Suprapubic skin (tissue), 4 donors: ENCODE data around the gene CLCNKA. TPM values are rescaled to one million over a fixed set of nuclear protein-coding genes. Genes with fewer than 3 reads are reported as not detected.

Experiments used
- DNase-seq, 2 donors: peaks; one replicate each; pipeline ENCODE4 v3.0.0-alpha.2; 2019; ENCODE audit warnings: low spot score in 2 of 2
- H3K27ac ChIP-seq: fragments of 200-600 bp; sonication (generic); one replicate; pipeline ENCODE4 v1.5.1; 2019
- H3K27me3 ChIP-seq: fragments of 200-600 bp; sonication (generic); one replicate; pipeline ENCODE4 v1.5.1; 2019
- H3K36me3 ChIP-seq: fragments of 200-600 bp; sonication (generic); one replicate; pipeline ENCODE4 v1.5.1; 2019
- H3K4me1 ChIP-seq: fragments of 200-600 bp; sonication (generic); one replicate; pipeline ENCODE4 v1.5.1; 2019
- H3K4me3 ChIP-seq: fragments of 200-600 bp; sonication (generic); one replicate; pipeline ENCODE4 v1.5.1; 2019; ENCODE audit warnings: mild to moderate bottlenecking
- H3K9me3 ChIP-seq: fragments of 200-600 bp; sonication (generic); one replicate; pipeline ENCODE4 v1.5.1; 2019
- EP300 ChIP-seq: sonication (generic); formaldehyde crosslinking; IDR thresholded peaks from one replicate; pipeline ENCODE4 v1.6.1; 2017; ENCODE audit warnings: antibody characterized with exemption
- POLR2A ChIP-seq, 2 donors: fragments of 450-650 bp; IDR thresholded peaks; one replicate each; pipeline ENCODE4 v1.6.1; 2017; ENCODE audit warnings: antibody characterized with exemption in 2 of 2, mild to moderate bottlenecking in 2 of 2, moderate library complexity in 2 of 2
- POLR2AphosphoS5 ChIP-seq, 3 donors: sonication (generic); formaldehyde crosslinking; IDR thresholded peaks; one replicate each; pipeline ENCODE4 v1.6.1; 2017; ENCODE audit warnings: antibody characterized with exemption in 3 of 3
- WGBS: methylation state at CpG from one replicate; pipeline ENCODE4 v1.1.5; 2018; 5-methylcytosine and 5-hydroxymethylcytosine counted together
- total RNA-seq, 4 donors: library from RNA; depleted of rRNA; stranded (reverse); fragments of >200 nt; gene quantifications; one replicate each; pipeline ENCODE4 v1.1.0, GENCODE V29; 2016
- TF ChIP-seq, protein P1 (sequence below), 2 donors: fragments of 200-600 bp in 1 of 2; fragments of 450-650 bp in 1 of 2; sonication (generic) in 1 of 2; IDR thresholded peaks; one replicate each; pipeline ENCODE4 v1.5.1; 2016 to 2019; ENCODE audit warnings: antibody characterized with exemption in 2 of 2, mild to moderate bottlenecking in 1 of 2, moderate library complexity in 1 of 2

The CLCNKA gene
- total RNA-seq, 4 donors from 2014 or later: 0.23 to 1.9 (median 0.51) TPM; not detected in 1

DNA sequence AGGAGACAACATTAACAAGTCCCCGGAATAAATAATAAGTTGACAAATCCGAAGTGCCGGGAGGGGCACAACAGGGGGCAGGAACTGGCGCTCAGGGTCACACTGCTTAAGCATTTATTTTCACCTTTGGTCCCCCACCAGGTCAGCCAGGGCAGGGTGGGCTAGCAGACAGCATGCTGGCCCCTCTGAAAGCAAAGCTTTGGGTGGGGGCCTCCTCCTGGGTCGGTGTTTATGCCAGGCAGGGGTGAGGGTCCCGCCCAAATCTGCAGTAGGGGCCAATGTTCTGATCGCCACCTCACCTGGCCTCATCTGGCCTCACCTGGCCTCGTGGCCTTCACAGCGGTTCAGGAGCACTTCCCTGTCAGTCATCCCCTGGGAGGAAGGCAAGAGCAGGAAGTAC is 59.8 kb downstream of the CLCNKA start:
- Histone ChIP-seq H3K27me3 (no peaks in the 10 kb centered on the region), H3K4me3 (no peak overlapping the region), H3K4me1 (peaks cover 36% of the 10 kb centered on the region), H3K9me3 (no peaks in the 10 kb centered on the region), H3K27ac (no peak overlapping the region), H3K36me3 (no peaks in the 10 kb centered on the region)
- TF ChIP-seq POLR2AphosphoS5 (IDR thresholded peaks at IDR 0.05) (no peak), POLR2A (IDR thresholded peaks at IDR 0.05) (no peak), EP300 (no peak)
- TF ChIP-seq, protein P1, sequence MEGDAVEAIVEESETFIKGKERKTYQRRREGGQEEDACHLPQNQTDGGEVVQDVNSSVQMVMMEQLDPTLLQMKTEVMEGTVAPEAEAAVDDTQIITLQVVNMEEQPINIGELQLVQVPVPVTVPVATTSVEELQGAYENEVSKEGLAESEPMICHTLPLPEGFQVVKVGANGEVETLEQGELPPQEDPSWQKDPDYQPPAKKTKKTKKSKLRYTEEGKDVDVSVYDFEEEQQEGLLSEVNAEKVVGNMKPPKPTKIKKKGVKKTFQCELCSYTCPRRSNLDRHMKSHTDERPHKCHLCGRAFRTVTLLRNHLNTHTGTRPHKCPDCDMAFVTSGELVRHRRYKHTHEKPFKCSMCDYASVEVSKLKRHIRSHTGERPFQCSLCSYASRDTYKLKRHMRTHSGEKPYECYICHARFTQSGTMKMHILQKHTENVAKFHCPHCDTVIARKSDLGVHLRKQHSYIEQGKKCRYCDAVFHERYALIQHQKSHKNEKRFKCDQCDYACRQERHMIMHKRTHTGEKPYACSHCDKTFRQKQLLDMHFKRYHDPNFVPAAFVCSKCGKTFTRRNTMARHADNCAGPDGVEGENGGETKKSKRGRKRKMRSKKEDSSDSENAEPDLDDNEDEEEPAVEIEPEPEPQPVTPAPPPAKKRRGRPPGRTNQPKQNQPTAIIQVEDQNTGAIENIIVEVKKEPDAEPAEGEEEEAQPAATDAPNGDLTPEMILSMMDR (IDR thresholded peaks at IDR 0.05): no peak
- no peak for DNase-seq
- WGBS: 82% methylated on average over 9 of the region's 9 CpGs

DNA sequence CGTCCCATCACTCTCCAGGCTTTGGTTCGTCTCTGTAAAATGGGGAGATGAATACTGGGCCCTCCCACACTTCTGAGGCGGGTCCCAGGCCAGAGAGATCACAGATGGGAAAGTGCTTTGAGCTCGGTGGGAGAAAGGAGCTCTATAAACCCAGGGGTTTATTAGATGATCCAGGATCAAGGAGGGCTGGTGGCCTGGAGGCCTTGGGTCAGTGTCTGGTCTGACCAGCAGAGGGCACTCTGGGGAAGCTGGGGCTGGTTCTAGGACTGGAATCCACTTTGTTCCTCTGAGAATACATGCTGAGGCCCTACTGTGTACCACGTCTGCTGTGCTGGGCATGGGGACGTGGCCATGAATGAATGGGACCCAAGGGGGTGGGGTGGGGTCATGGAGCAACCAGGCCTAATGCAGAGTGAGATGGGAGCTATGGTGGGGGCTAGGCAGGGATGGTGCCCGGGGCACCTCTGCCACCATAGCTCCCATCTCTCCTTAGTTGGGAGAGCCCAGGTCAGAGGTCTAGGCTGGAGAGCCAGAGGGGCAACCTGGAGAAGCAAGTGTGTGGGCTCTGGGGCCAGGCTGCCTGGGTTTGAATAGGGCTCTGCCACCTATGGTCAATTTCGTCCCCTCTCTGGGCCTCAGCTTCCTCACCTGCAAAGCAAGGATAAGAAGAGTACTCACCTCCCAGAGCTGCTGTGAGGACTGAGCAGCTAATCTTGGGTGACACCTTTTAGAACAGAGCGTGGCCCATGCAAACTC is 60.6 kb downstream of the CLCNKA start:
- no peaks in the 10 kb centered on the region for H3K9me3 ChIP-seq
- 74% methylated on average over 8 of the region's 9 CpGs for WGBS
- no peak for DNase-seq
- H3K4me3 ChIP-seq: no peak overlapping the region
- TF ChIP-seq, protein P1 (IDR thresholded peaks at IDR 0.05): peak; percentile 50 to 82
- TF ChIP-seq POLR2A (IDR thresholded peaks at IDR 0.05): no peak
- TF ChIP-seq POLR2AphosphoS5 (IDR thresholded peaks at IDR 0.05): no peak
- peaks cover 28% of the 10 kb centered on the region for H3K4me1 ChIP-seq
- no peaks in the 10 kb centered on the region for H3K27me3 ChIP-seq
- no peak overlapping the region for H3K27ac ChIP-seq
- no peaks in the 10 kb centered on the region for H3K36me3 ChIP-seq

GRCh38 chr1:16083486-16083885 is 61.6 kb downstream of the CLCNKA start:
- DNase-seq: no peak
- Histone ChIP-seq H3K27me3 (no peaks in the 10 kb centered on the region), H3K9me3 (no peaks in the 10 kb centered on the region), H3K4me1 (peaks cover 33% of the 10 kb centered on the region), H3K36me3 (no peaks in the 10 kb centered on the region), H3K4me3 (no peak overlapping the region), H3K27ac (no peak overlapping the region)
- 51% methylated on average over 3 of the region's 5 CpGs for WGBS
- TF ChIP-seq EP300 (no peak), POLR2A (IDR thresholded peaks at IDR 0.05) (no peak), POLR2AphosphoS5 (IDR thresholded peaks at IDR 0.05) (no peak)
- TF ChIP-seq, protein P1 (IDR thresholded peaks at IDR 0.05): no peak

Other genes with a start within 250 kb of the CLCNKA start
- gene UQCRHL, start 214.4 kb upstream of the CLCNKA start, total RNA-seq: 1 to 10 TPM in 2 of 4 donors, under 1 TPM in 2; 0.68 to 3.2 (median 1.3) TPM
- gene SPEN, start 174.3 kb upstream of the CLCNKA start, total RNA-seq: 10 to 100 TPM; 55.0 to 79.7 (median 63.8) TPM
- 10 to 100 TPM; 27.2 to 44.4 (median 34.1) TPM for gene ZBTB17, start 45.9 kb upstream of the CLCNKA start, total RNA-seq
- gene SRARP, start 17.8 kb upstream of the CLCNKA start, total RNA-seq: not detected
- 1 to 10 TPM; 1.9 to 7.0 (median 3.3) TPM for gene HSPB7, start 4.0 kb upstream of the CLCNKA start, total RNA-seq
- gene CLCNKB, start 21.7 kb downstream of the CLCNKA start, total RNA-seq: under 1 TPM in 1 of 4 donors, not detected in 3; 0.42 TPM
- gene FAM131C, start 51.6 kb downstream of the CLCNKA start, total RNA-seq: 1 to 10 TPM in 2 of 4 donors, under 1 TPM in 1, not detected in 1; 0.72 to 1.6 (median 1.2) TPM
- gene EPHA2, start 134.0 kb downstream of the CLCNKA start, total RNA-seq: 100 to 1,000 TPM in 3 of 4 donors, 10 to 100 TPM in 1; 59.0 to 145 (median 104) TPM
- 10 to 100 TPM; 33.0 to 83.8 (median 45.7) TPM for gene ARHGEF19, start 190.6 kb downstream of the CLCNKA start, total RNA-seq
- 10 to 100 TPM in 2 of 4 donors, 1 to 10 TPM in 2; 5.2 to 20.4 (median 12.7) TPM for gene CPLANE2, start 215.1 kb downstream of the CLCNKA start, total RNA-seq